Mucosa of stomach (tissue), 1 donor: ENCODE data around the gene SFSWAP.

Source experiments
- H3K27me3 ChIP-seq: one replicate; pipeline ENCODE4 v1.7.0; 2013; ENCODE audit warnings: mild to moderate bottlenecking, low read length; ENCODE audit not compliant: control insufficient read depth, insufficient read depth
- H3K36me3 ChIP-seq: one replicate; pipeline ENCODE4 v1.7.0; 2013; ENCODE audit warnings: low read length; ENCODE audit not compliant: control insufficient read depth, insufficient read depth
- H3K4me1 ChIP-seq: one replicate; pipeline ENCODE4 v1.7.0; 2013; ENCODE audit warnings: mild to moderate bottlenecking, low read length; ENCODE audit not compliant: control insufficient read depth, insufficient read depth
- H3K4me3 ChIP-seq: one replicate; pipeline ENCODE4 v1.7.0; 2013; ENCODE audit warnings: low read length
- H3K9ac ChIP-seq: one replicate; pipeline ENCODE4 v1.7.0; 2013; ENCODE audit warnings: mild to moderate bottlenecking, low read length, moderate library complexity
- H3K9me3 ChIP-seq: one replicate; pipeline ENCODE4 v1.7.0; 2013; ENCODE audit warnings: mild to moderate bottlenecking, low read length, moderate library complexity; ENCODE audit not compliant: control insufficient read depth
- donor health status: Pancreatic carcinoma.

Gene SFSWAP

GRCh38 chr12:131758016-131758739, 47.3 kb downstream of the SFSWAP start:
- no peak overlapping the region for H3K9ac ChIP-seq
- H3K27me3 ChIP-seq = no peaks in the 10 kb centered on the region
- H3K4me3 ChIP-seq = no peak overlapping the region
- peaks cover 38% of the 10 kb centered on the region for H3K36me3 ChIP-seq
- no peaks in the 10 kb centered on the region for H3K9me3 ChIP-seq
- H3K4me1 ChIP-seq = no peaks in the 10 kb centered on the region

DNA sequence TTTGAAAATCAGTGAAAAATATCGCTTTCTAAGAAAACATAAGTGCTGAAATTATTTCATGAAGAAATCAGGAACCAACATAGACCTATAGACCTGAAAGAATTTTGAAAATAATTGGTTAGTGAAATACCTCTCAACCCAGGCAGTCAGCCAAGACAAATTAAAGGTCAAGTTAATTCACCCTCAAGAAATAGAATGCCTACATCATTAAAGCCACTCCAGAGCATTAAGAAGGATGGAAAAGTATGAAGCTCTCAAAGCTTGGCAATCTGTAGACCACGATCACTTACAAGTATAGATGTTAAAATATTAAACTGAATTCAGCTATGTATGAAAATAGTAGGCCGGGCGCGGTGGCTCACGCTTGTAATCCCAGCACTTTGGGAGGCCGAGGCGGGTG, 48.3 kb downstream of the SFSWAP start:
- H3K36me3 ChIP-seq = peaks cover 29% of the 10 kb centered on the region
- H3K9me3 ChIP-seq = no peaks in the 10 kb centered on the region
- H3K27me3 ChIP-seq = no peaks in the 10 kb centered on the region
- no peak overlapping the region for H3K9ac ChIP-seq
- H3K4me3 ChIP-seq = no peak overlapping the region
- no peaks in the 10 kb centered on the region for H3K4me1 ChIP-seq

- H3K27me3 ChIP-seq = no peaks in the 10 kb centered on the region
- H3K4me3 ChIP-seq = no peak overlapping the region
- no peak overlapping the region for H3K9ac ChIP-seq
- H3K4me1 ChIP-seq = no peaks in the 10 kb centered on the region
- H3K36me3 ChIP-seq = peaks cover 24% of the 10 kb centered on the region
- no peaks in the 10 kb centered on the region for H3K9me3 ChIP-seq
These were observed 50.7 kb downstream of the SFSWAP start for GRCh38 chr12:131761638-131762037.

GRCh38 chr12:131764738-131765137, 53.8 kb downstream of the SFSWAP start:
- Histone ChIP-seq H3K36me3 (peaks cover 10% of the 10 kb centered on the region), H3K27me3 (no peaks in the 10 kb centered on the region), H3K4me1 (no peaks in the 10 kb centered on the region), H3K9ac (no peak overlapping the region), H3K9me3 (no peaks in the 10 kb centered on the region), H3K4me3 (no peak overlapping the region)

GRCh38 chr12:131765961-131766360, 55.1 kb downstream of the SFSWAP start:
- Histone ChIP-seq H3K4me1 (no peaks in the 10 kb centered on the region), H3K4me3 (no peak overlapping the region), H3K9ac (no peak overlapping the region), H3K36me3 (peaks cover 7% of the 10 kb centered on the region), H3K9me3 (no peaks in the 10 kb centered on the region), H3K27me3 (no peaks in the 10 kb centered on the region)

DNA sequence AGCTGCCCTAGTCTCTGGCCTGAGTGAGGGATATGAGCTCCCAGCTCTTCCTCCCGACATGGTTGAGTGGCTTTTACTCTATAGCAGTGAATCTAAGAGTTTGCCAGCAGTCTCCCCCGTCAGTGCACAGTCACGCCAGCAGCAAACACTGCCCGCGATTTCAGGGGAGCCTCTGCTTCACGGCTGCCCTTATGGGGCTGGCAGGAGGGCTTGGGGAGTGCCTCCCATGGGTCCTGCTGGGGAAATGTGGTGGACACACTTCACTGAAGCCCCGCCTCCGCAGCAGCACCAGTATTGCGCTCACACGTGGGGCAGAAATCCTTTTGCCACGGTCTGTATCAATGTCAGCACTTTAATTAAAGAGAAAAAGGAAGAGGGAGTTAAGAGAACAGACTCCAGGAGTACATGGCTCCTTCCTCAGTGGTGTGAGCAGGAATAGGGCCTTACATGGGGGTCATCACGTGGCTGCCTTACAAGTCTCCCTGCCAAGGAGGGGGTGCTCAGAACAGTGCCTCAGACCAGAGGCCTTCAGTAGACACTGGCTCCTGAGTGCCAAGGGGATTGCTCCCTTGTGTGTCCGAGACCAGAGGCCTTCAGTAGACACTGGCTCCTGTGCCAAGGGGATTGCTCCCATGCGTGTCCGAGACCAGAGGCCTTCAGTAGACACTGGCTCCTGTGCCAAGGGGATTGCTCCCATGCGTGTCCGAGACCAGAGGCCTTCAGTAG, 55.7 kb downstream of the SFSWAP start:
- H3K27me3 ChIP-seq = no peaks in the 10 kb centered on the region
- no peaks in the 10 kb centered on the region for H3K4me1 ChIP-seq
- H3K36me3 ChIP-seq = peaks cover 1% of the 10 kb centered on the region
- H3K9me3 ChIP-seq = no peaks in the 10 kb centered on the region
- H3K9ac ChIP-seq = no peak overlapping the region
- H3K4me3 ChIP-seq = no peak overlapping the region

DNA sequence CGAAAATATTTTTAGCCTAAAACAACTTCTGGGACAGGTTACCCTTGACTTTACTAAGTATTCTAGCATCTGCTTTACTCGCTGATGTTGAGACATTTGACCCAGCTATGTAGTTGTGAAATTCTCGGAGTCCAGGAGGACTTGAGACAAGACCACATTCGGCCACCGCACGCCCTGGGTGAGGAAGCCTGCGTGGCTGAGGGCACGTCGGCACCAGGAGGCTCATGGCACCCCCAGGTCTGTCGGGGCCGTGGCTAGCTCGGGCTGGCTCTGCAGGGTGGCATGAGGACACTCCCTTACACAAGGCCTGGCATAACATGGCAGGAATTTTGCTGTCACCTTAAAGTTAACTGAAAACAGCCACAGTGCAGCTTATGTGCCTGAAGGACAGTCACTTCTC, 59.2 kb downstream of the SFSWAP start:
- Histone ChIP-seq H3K9ac (no peak overlapping the region), H3K4me3 (no peak overlapping the region), H3K4me1 (no peaks in the 10 kb centered on the region), H3K36me3 (no peaks in the 10 kb centered on the region), H3K9me3 (no peaks in the 10 kb centered on the region), H3K27me3 (no peaks in the 10 kb centered on the region)

- no peaks in the 10 kb centered on the region for H3K27me3 ChIP-seq
- H3K4me3 ChIP-seq = no peak overlapping the region
- H3K4me1 ChIP-seq = no peaks in the 10 kb centered on the region
- no peaks in the 10 kb centered on the region for H3K36me3 ChIP-seq
- no peaks in the 10 kb centered on the region for H3K9me3 ChIP-seq
- no peak overlapping the region for H3K9ac ChIP-seq
These were observed 61.1 kb downstream of the SFSWAP start for GRCh38 chr12:131771965-131772364.

DNA sequence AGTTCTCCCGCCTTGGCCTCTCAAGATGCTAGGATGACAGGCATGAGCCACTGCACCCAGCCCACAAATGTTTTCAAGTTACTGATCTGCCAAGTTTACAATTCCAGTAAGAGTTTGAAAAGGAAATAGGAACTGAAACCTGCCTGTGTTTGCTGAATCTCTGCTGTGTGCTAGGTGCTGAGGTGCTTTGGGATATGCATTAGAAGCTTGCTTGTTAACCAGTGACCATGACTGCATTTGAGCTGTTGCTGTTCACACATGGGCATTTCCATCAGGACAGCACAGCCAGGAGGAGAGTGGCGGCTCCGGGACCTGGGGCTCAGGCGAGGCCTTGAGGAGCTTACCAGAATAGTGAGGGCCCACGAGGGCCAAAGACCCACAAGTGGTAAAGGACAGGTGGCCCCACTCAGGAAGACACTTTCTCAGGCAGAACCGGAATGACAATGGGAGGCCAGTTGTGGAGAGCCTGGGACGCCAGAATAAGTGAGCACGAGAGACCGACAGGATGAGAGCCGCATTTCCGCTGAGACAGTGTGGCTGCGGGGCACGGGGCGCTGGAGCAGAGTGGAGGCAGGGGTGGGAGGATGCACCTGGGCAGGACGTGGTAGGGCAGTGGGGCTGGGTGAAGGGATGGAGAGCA, 62.8 kb downstream of the SFSWAP start:
- H3K27me3 ChIP-seq = no peaks in the 10 kb centered on the region
- H3K4me1 ChIP-seq = no peaks in the 10 kb centered on the region
- no peaks in the 10 kb centered on the region for H3K9me3 ChIP-seq
- H3K36me3 ChIP-seq = peaks cover 6% of the 10 kb centered on the region
- H3K4me3 ChIP-seq = no peak overlapping the region
- no peak overlapping the region for H3K9ac ChIP-seq

GRCh38 chr12:131774576-131775391, 63.9 kb downstream of the SFSWAP start:
- no peaks in the 10 kb centered on the region for H3K9me3 ChIP-seq
- no peak overlapping the region for H3K9ac ChIP-seq
- no peaks in the 10 kb centered on the region for H3K4me1 ChIP-seq
- no peaks in the 10 kb centered on the region for H3K27me3 ChIP-seq
- H3K4me3 ChIP-seq = no peak overlapping the region
- H3K36me3 ChIP-seq = peaks cover 9% of the 10 kb centered on the region

DNA sequence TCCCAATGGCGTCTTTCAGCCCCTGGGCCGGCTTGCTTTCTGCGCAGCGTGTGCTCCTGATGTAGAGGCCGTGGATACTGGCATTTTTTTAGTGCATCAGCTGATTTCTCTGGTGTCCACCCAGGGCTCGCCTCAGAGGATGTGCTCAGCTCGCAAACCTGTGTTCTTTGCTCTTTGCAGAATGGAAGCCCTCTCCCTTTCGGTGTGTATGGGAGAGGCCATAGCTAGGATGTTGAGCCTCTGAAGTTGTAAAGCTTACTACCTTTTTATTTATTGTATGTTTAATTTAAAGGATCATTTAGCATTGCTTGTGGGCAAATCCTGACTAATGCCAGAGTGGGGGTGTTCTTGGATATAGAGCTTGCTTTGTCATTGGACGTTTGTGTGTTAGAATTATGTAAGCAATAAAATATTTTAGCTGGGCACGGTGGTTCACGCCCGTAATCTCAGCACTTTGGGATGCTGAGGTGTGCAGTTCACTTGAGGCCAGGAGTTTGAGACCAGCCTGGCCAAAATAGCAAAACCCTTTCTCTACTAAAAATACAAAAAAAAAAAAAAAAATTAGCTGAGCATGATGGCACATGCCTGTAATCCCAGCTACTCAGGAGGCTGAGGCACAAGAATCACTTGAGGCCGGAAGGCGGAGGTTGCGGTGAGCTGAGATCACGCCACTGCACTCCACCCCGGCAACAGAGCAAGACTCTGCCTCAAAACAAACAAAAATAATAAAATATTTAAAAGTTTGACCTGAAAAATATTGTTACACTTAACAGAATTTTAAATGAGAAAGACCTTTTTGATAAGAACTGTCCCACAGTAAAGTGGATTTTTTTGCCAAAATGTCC, 64.7 kb downstream of the SFSWAP start:
- H3K4me1 ChIP-seq = no peaks in the 10 kb centered on the region
- no peaks in the 10 kb centered on the region for H3K9me3 ChIP-seq
- H3K36me3 ChIP-seq = peaks cover 9% of the 10 kb centered on the region
- H3K27me3 ChIP-seq = no peaks in the 10 kb centered on the region
- no peak overlapping the region for H3K4me3 ChIP-seq
- no peak overlapping the region for H3K9ac ChIP-seq
